Measurements from ENCODE around the gene UBA3. TPM values are rescaled to one million over a fixed set of nuclear protein-coding genes. Genes with fewer than 3 reads are reported as not detected.

Gene UBA3
- total RNA-seq, 1 experiment from 2014 or later, result 41.1 TPM

DNA sequence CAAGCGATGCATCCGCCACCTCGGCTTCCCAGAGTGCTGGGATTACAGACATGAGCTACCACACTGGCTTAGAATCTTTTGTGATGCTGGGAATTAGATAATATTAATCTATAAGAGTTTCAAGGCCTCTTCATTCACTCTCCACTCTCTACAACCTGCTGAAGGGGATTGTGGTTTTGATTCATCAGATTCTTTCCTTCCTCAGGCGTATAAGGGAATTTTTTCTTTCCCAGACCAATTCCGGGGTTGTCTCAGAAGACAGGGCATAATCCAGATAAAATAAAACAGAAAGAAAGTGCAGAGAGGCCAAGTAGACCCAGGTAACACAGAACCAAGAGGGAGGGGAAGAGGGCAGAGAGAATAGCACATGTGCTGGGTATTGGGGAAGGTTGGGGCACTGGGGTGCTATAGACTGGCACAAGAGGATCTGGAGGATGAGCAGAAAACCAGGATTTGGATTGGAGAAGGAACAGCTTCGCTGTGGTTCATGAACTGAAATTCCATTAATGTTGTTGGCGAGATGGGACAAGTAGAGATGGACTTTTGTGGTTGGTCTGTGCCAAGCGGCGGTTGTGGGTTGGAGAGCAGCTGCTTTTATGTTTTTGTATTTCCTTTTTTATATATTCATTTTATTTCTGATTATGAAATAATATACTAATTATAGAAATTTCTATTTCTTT, 17.4 kb upstream of the UBA3 start:
- CTCF ChIA-PET, result interaction anchor here (0.6 to 1.7 kb wide), 5 partner anchors 8 to 342 kb away, joined by 3 to 6 read pairs (median 4); no protein-coding TSS in a partner anchor
- no peak overlapping the region for H3K27ac Mint-ChIP-seq (ENCODE audit: low read depth, unreplicated experiment)
- H3K27me3 Mint-ChIP-seq (ENCODE audit: insufficient read depth, unreplicated experiment), result no peaks in the 10 kb centered on the region
- peaks cover 14% of the 10 kb centered on the region for H3K4me1 Mint-ChIP-seq (ENCODE audit: insufficient read depth, unreplicated experiment)
- intact Hi-C loops (cut with micrococcal nuclease), result no loop called here
- H3K36me3 Mint-ChIP-seq (ENCODE audit: insufficient read depth, unreplicated experiment), result peaks cover 76% of the 10 kb centered on the region
- POLR2A ChIA-PET, result interaction anchor here (1.1 to 7.5 kb wide), 2 partner anchors 9 to 11 kb away, joined by 3 to 54 read pairs; partner anchors contain the start of gene ARL6IP5
- H3K4me3 Mint-ChIP-seq (ENCODE audit: unreplicated experiment), result no peak overlapping the region
- H3K9me3 Mint-ChIP-seq (ENCODE audit: unreplicated experiment), result no peaks in the 10 kb centered on the region
- no peak for DNase-seq (ENCODE audit: unreplicated experiment)
- TF ChIP-seq, protein P1, sequence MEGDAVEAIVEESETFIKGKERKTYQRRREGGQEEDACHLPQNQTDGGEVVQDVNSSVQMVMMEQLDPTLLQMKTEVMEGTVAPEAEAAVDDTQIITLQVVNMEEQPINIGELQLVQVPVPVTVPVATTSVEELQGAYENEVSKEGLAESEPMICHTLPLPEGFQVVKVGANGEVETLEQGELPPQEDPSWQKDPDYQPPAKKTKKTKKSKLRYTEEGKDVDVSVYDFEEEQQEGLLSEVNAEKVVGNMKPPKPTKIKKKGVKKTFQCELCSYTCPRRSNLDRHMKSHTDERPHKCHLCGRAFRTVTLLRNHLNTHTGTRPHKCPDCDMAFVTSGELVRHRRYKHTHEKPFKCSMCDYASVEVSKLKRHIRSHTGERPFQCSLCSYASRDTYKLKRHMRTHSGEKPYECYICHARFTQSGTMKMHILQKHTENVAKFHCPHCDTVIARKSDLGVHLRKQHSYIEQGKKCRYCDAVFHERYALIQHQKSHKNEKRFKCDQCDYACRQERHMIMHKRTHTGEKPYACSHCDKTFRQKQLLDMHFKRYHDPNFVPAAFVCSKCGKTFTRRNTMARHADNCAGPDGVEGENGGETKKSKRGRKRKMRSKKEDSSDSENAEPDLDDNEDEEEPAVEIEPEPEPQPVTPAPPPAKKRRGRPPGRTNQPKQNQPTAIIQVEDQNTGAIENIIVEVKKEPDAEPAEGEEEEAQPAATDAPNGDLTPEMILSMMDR (IDR thresholded peaks at IDR 0.05; ENCODE audit: unreplicated experiment), result no peak
- no TSS peak for BruUV-seq (replicated peaks)

DNA sequence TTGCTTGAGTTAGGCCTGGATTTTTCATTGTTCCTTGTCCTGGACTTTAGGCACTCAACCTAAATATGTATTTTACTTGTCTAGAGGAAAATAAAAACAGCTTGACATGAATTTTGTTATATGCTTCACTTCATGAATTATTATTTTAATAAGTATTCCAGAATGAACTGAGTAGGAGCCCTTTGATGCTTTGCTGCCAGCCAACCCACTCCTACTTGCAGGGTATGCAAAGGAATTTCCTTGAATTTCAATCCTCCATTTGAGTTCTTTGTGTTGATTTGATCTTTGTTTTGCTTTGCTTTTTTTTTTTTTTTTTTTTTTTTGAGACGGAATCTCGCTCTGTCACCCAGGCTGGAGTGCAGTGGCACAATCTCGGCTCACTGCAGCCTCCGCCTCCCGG, 16.1 kb upstream of the UBA3 start:
- TF ChIP-seq, protein P1 (IDR thresholded peaks at IDR 0.05; ENCODE audit: unreplicated experiment), result no peak
- intact Hi-C loops (cut with micrococcal nuclease), result no loop called here
- no peak for DNase-seq (ENCODE audit: unreplicated experiment)
- Mint-ChIP-seq H3K36me3 (ENCODE audit: insufficient read depth, unreplicated experiment) (peaks cover 78% of the 10 kb centered on the region), H3K27ac (ENCODE audit: low read depth, unreplicated experiment) (no peak overlapping the region), H3K9me3 (ENCODE audit: unreplicated experiment) (no peaks in the 10 kb centered on the region), H3K27me3 (ENCODE audit: insufficient read depth, unreplicated experiment) (no peaks in the 10 kb centered on the region), H3K4me1 (ENCODE audit: insufficient read depth, unreplicated experiment) (peaks cover 22% of the 10 kb centered on the region), H3K4me3 (ENCODE audit: unreplicated experiment) (no peak overlapping the region)
- ChIA-PET POLR2A (interaction anchor here (0.6 to 7.5 kb wide), 2 partner anchors 9 to 44 kb away, joined by 3 to 54 read pairs; partner anchors contain the start of genes ARL6IP5 and TMF1), CTCF (interaction anchor here (0.5 kb wide), 1 partner anchor 290 kb away, joined by 3 read pairs; no protein-coding TSS in a partner anchor)
- no TSS peak for BruUV-seq (replicated peaks)

DNA sequence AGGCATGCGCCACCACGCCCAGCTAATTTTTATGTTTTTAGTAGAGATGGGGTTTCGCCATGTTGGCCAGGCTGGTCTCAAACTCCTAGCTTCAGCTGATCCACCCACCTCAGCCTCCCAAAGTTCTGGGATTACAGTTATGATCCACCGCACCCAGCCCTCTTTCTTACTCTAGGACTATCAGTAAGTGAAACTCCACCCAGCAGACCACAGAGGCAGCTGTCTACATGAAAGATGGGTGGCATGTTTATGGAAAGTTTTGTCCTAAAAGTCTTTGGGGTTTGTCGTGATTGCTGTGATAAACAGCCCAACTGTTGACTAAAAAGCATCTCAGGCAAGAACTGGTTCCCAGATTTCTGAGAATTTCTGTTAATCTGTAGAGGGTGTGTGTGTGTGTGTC, 15.5 kb upstream of the UBA3 start:
- Mint-ChIP-seq H3K9me3 (ENCODE audit: unreplicated experiment) (no peaks in the 10 kb centered on the region), H3K4me1 (ENCODE audit: insufficient read depth, unreplicated experiment) (peaks cover 25% of the 10 kb centered on the region), H3K36me3 (ENCODE audit: insufficient read depth, unreplicated experiment) (peaks cover 82% of the 10 kb centered on the region), H3K27ac (ENCODE audit: low read depth, unreplicated experiment) (no peak overlapping the region), H3K27me3 (ENCODE audit: insufficient read depth, unreplicated experiment) (no peaks in the 10 kb centered on the region), H3K4me3 (ENCODE audit: unreplicated experiment) (no peak overlapping the region)
- POLR2A ChIA-PET, result interaction anchor here (0.6 to 7.5 kb wide), 2 partner anchors 9 to 43 kb away, joined by 3 to 54 read pairs; partner anchors contain the start of genes ARL6IP5 and TMF1
- TF ChIP-seq, protein P1 (IDR thresholded peaks at IDR 0.05; ENCODE audit: unreplicated experiment), result no peak
- intact Hi-C loops (cut with micrococcal nuclease), result no loop called here
- BruUV-seq (replicated peaks), result no TSS peak
- no peak for DNase-seq (ENCODE audit: unreplicated experiment)
- CTCF ChIA-PET, result no interaction called here

DNA sequence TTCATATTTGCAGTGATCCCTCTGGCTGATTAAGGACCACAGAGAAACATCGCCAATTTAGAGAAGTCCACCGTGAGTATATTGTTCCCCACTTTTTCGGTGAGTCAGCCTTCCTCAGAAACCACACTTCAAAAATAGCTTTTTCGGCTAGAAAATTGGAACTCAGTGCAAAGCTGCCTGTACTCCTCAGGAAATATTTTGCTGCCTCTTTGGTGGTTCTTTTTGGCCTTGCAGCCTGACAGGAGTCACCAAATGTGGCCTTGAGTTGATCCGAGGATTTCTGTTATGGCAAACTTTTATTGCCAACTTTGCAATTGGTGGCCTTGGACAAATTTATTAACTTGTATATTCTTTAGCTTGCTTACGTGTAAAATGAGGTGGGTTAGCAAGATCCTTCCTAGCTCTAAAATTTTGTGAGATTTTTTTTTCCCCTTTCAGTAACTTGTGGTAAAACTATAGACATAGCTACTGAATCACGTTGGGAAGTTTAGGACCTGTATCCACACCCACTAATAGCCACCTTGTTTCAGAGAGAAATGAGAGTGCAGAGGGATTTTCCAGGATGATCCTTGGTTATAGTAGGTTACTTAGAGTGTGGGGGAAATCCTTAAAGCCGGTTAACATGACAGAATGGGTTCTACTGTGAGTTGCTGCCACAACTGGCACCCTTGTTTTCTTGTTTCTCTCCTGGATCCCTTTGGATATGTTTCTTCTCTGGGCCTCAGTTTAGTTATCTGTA, 14.5 kb upstream of the UBA3 start:
- no TSS peak for BruUV-seq (replicated peaks)
- POLR2A ChIA-PET, result interaction anchor here (0.6 to 7.5 kb wide), 3 partner anchors 8 to 19 kb away, joined by 3 to 54 read pairs (median 4); partner anchors contain the start of gene ARL6IP5

More for the DNA sequence above, 14.5 kb upstream of the UBA3 start:
- H3K4me1 Mint-ChIP-seq (ENCODE audit: insufficient read depth, unreplicated experiment), result peaks cover 35% of the 10 kb centered on the region
- H3K27ac Mint-ChIP-seq (ENCODE audit: low read depth, unreplicated experiment), result no peak overlapping the region
- TF ChIP-seq, protein P1 (IDR thresholded peaks at IDR 0.05; ENCODE audit: unreplicated experiment), result no peak
- intact Hi-C loops (cut with micrococcal nuclease), result no loop called here
- no peaks in the 10 kb centered on the region for H3K9me3 Mint-ChIP-seq (ENCODE audit: unreplicated experiment)
- no peak for DNase-seq (ENCODE audit: unreplicated experiment)
- no peaks in the 10 kb centered on the region for H3K27me3 Mint-ChIP-seq (ENCODE audit: insufficient read depth, unreplicated experiment)
- H3K36me3 Mint-ChIP-seq (ENCODE audit: insufficient read depth, unreplicated experiment), result peaks cover 82% of the 10 kb centered on the region
- no peak overlapping the region for H3K4me3 Mint-ChIP-seq (ENCODE audit: unreplicated experiment)
- CTCF ChIA-PET, result interaction anchor here (0.7 to 2.8 kb wide), 5 partner anchors 8 to 49 kb away, joined by 3 to 13 read pairs (median 3); partner anchors contain the start of gene LMOD3

Measured in MCF 10A (cell line).